GM12878 (cell line): ENCODE measurements around the gene RALGAPA2.

Experiments
- ASH2L ChIP-seq: fragments of 300-600, 200-600 bp; sonication (generic); IDR thresholded peaks from 2 replicates; pipeline ENCODE4 v1.6.1; 2017; ENCODE audit warnings: low read depth, mild to moderate bottlenecking, borderline replicate concordance
- CEBPB ChIP-seq, 2 experiments: fragments of 150-350 bp in 1 of 2; IDR thresholded peaks; 2 replicates each; pipeline ENCODE4 v1.6.1; 2012 to 2014; ENCODE audit warnings: low read depth in 2 of 2, low read length in 2 of 2, borderline replicate concordance in 1 of 2, inconsistent platforms in 1 of 2
- CTCF ChIP-seq, 3 experiments: IDR thresholded peaks in 2 of 3; conservative IDR thresholded peaks in 1 of 3; 2 replicates each; pipeline ENCODE4 v1.5.1; 2011; ENCODE audit warnings: low read depth in 3 of 3, low read length in 3 of 3, mild to moderate bottlenecking in 3 of 3, control low read depth in 2 of 3, moderate library complexity in 2 of 3, inconsistent platforms in 1 of 3, mixed read lengths in 1 of 3; ENCODE audit not compliant: control insufficient read depth in 2 of 3, insufficient read depth in 1 of 3; ENCODE audit errors: extremely low read depth in 1 of 3
- EP300 ChIP-seq, 2 experiments: fragments of 150-350 bp in 1 of 2; IDR thresholded peaks; 2 replicates each; pipeline ENCODE4 v1.6.1; 2011 to 2012; ENCODE audit warnings: low read depth in 2 of 2, low read length in 2 of 2, borderline replicate concordance in 1 of 2, improper control_type of control experiment in 1 of 2, inconsistent platforms in 1 of 2; ENCODE audit not compliant: control insufficient read depth in 1 of 2
- HDAC2 ChIP-seq: fragments of 200-600 bp; sonication (generic); IDR thresholded peaks from 2 replicates; pipeline ENCODE4 v1.6.1; 2017
- POLR2A ChIP-seq: IDR thresholded peaks from 2 replicates; pipeline ENCODE4 v1.6.1; 2011; ENCODE audit warnings: low read depth, mild to moderate bottlenecking, low read length
- POLR2AphosphoS2 ChIP-seq: IDR thresholded peaks from 2 replicates; pipeline ENCODE4 v1.6.1; 2011; ENCODE audit warnings: low read depth, mild to moderate bottlenecking, low read length, improper control_type of control experiment, moderate library complexity
- RFX5 ChIP-seq: IDR thresholded peaks from 2 replicates; pipeline ENCODE4 v1.6.1; 2011; ENCODE audit warnings: low read depth, low read length, improper control_type of control experiment
- STAT1 ChIP-seq: fragments of 450-650 bp; conservative IDR thresholded peaks from 2 replicates; pipeline ENCODE4 v1.6.1; 2014; ENCODE audit warnings: antibody characterized with exemption, mild to moderate bottlenecking
- YY1 ChIP-seq: IDR thresholded peaks from 2 replicates; pipeline ENCODE4 v1.6.1; 2011; ENCODE audit warnings: low read depth, mild to moderate bottlenecking, low read length
- ZZZ3 ChIP-seq: IDR thresholded peaks from 2 replicates; pipeline ENCODE4 v1.6.1; 2011; ENCODE audit warnings: low read depth; ENCODE audit not compliant: control insufficient read depth, insufficient read length
- TF ChIP-seq, protein P1 (sequence below): IDR thresholded peaks from 2 replicates; pipeline ENCODE4 v1.6.1; 2012; ENCODE audit warnings: low read depth, low read length, improper control_type of control experiment

DNA sequence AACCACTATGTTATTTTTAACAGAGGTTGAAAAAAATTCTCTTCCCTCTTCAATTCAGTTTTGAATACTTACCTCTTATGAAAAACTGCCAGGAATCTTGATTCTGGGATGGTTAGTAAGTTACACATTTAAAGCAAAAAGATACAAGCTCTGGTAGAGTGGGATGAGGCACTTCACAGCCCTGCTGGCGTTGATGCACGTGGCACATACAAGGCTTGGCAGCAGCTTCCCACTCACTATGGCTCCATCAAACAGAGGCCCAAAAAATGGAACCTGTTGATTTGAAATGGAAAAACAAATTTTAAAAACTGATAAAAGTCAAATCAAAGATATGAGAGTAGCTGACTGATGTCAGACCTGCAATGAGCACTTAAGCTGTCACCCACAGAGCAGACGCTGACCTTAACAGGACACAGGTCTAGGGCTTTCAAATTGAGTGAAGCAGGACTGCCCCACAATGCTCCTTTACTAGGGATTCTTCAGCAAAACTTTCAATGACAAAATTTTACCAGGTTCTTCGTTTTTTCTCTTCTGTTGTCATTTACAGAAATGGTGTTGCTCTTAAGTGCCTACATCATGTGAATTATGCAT, 239.7 kb downstream of the RALGAPA2 start:
- TF ChIP-seq HDAC2 (no peak), CTCF (IDR thresholded peaks at IDR 0.05 in 2 of 3, conservative IDR thresholded peaks at IDR 0.05 in 1 of 3; ENCODE audit: control insufficient read depth in 2 of 3, extremely low read depth in 1 of 3, insufficient read depth in 1 of 3, low read depth in 3 of 3, low read length in 3 of 3) (no peak), EP300 (IDR thresholded peaks at IDR 0.05; ENCODE audit: borderline replicate concordance in 1 of 2, control insufficient read depth in 1 of 2, low read depth in 2 of 2, low read length in 2 of 2) (no peak), YY1 (no peak), STAT1 (no peak), CEBPB (IDR thresholded peaks at IDR 0.05; ENCODE audit: borderline replicate concordance in 1 of 2, low read depth in 2 of 2, low read length in 2 of 2) (no peak), RFX5 (no peak), ZZZ3 (no peak), POLR2A (no peak), POLR2AphosphoS2 (no peak), ASH2L (no peak)
- TF ChIP-seq, protein P1, sequence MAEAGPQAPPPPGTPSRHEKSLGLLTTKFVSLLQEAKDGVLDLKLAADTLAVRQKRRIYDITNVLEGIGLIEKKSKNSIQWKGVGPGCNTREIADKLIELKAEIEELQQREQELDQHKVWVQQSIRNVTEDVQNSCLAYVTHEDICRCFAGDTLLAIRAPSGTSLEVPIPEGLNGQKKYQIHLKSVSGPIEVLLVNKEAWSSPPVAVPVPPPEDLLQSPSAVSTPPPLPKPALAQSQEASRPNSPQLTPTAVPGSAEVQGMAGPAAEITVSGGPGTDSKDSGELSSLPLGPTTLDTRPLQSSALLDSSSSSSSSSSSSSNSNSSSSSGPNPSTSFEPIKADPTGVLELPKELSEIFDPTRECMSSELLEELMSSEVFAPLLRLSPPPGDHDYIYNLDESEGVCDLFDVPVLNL = no peak
